Ectodermal cell (in vitro differentiated cells): ENCODE measurements around the gene GNB3.
"Not testable (repeated sequence)": the region's sequence is repeated elsewhere in the genome, so short reads cannot be mapped to it uniquely, and the experiment has no call there.

Experiments used
- H3K27ac ChIP-seq: 2 replicates; pipeline ENCODE4 v1.7.0; 2013; ENCODE audit warnings: mild to moderate bottlenecking, low read depth, low read length; ENCODE audit not compliant: insufficient read depth, poor library complexity, severe bottlenecking
- H3K27me3 ChIP-seq: 2 replicates; pipeline ENCODE4 v1.7.0; 2013; ENCODE audit warnings: mild to moderate bottlenecking, low read length; ENCODE audit not compliant: insufficient read depth, control insufficient read depth, poor library complexity, severe bottlenecking
- H3K36me3 ChIP-seq: one replicate; pipeline ENCODE4 v1.7.0; 2013; ENCODE audit warnings: low read length; ENCODE audit not compliant: control insufficient read depth, insufficient read depth
- H3K4me1 ChIP-seq: one replicate; pipeline ENCODE4 v1.7.0; 2013; ENCODE audit warnings: low read length; ENCODE audit not compliant: control insufficient read depth, insufficient read depth
- H3K4me3 ChIP-seq: 2 replicates; pipeline ENCODE4 v1.7.0; 2013; ENCODE audit warnings: low read depth, low read length, control low read depth; ENCODE audit not compliant: insufficient read depth
- H3K9me3 ChIP-seq: 2 replicates; pipeline ENCODE4 v1.7.0; 2013; ENCODE audit warnings: mild to moderate bottlenecking, low read length, moderate library complexity; ENCODE audit not compliant: control insufficient read depth
- WGBS, 2 experiments: methylation state at CpG; one replicate each; pipeline ENCODE4 v1.1.7; 2013; ENCODE audit warnings: missing lambda C conversion rate in 2 of 2; 5-methylcytosine and 5-hydroxymethylcytosine counted together

The GNB3 gene

DNA sequence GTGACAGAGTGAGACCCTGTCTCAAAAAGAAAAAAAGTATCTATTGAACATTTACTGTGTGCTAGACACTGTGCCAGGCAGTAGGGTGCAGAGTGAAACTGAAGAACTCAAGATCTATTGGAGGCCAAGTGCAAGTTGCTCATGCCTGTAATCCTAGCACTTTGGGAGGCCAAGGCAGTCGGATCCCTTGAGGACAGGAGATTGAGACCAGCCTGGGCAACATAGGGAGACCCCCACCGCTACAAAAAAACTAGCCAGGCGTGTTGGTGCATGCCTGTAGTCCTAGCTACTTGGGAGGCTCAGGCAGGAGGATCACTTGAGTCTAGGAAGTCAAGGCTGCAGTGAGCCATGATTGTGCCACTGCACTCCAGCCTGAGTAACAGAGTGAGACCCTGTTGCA is 52.0 kb downstream of the GNB3 start:
- H3K27ac ChIP-seq, H3K27me3 ChIP-seq, H3K9me3 ChIP-seq, H3K4me3 ChIP-seq, H3K36me3 ChIP-seq, H3K4me1 ChIP-seq: not testable (repeated sequence)
- WGBS, 2 experiments: 93 to 96% methylated on average over 3 of the region's 3 CpGs

DNA sequence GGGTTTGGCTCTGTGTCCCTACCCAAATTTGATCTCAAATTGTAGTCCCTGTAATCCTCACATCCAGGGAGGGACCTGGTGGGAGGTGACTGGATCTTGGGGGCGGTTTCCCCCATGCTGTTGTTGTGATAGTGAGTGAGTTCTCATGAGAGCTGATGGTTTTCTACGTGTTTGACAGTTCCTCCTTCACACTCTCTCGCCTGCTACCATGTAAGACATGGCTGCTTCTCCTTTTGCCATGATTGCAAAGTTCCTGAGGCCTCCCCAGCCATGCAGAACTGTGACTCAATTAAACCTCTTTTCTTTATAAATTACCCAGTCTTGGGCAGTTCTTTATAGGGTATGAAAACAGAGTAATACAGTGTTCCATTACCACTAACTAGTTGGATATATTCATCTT is 53.6 kb downstream of the GNB3 start:
- no peaks in the 10 kb centered on the region for H3K36me3 ChIP-seq
- no peak overlapping the region for H3K4me3 ChIP-seq
- H3K27me3 ChIP-seq: no peaks in the 10 kb centered on the region
- H3K4me1 ChIP-seq: no peaks in the 10 kb centered on the region
- H3K27ac ChIP-seq: no peak overlapping the region
- H3K9me3 ChIP-seq: no peaks in the 10 kb centered on the region
- WGBS, 2 experiments: 82 to 85% methylated on average over 3 of the region's 3 CpGs
